LNCAP (cell line): ENCODE data around the gene AKR1A1.

Experiments
- TF ChIP-seq, protein P1 (sequence below): fragments of 450-650 bp; IDR thresholded peaks from 2 replicates; pipeline ENCODE4 v1.5.1; 2017; ENCODE audit warnings: mild to moderate bottlenecking

The AKR1A1 gene

DNA sequence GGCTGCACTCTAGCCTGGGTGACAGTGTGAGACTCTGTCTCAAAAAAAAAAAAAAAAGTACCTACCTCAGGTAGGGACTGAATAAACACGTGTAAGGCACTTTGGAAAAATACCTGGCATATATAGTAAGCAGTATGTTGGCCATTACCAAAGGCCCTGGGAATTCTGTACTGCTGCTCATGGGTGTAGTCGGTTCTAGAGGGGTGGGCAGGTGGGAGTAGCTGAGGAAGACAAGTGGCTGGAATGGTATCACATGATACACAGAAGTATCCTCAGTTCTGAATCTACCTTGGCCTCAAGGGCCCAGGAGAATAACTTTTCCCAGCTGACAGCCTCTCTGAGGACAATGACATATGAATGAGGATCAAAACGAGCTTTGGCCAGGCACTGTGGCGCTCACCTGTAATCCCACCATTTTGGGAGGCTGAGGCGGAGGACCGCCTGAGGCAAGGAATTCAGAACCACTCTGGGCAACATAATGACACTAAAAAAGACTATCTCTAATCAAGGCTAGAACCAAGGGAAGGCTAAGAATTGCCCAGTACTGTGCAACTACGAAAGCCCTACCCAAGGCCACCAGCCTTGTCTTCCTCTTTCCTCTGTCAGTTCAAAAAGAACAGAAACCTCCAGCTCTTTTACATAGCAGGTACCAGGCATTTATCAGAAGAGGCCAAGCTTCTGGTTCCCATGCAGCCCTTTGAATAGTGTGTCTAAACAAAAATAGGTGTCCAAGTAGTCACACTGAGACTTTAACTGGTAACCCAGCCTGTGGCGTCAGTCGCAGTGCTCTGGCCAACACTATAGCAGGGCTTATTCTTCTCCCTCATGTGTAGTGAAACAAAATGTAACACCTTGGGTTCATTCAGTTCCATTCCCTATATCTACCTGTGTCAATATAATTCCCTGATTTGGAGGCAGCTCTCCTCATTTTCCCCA is 40.3 kb upstream of the AKR1A1 start:
- TF ChIP-seq, protein P1, sequence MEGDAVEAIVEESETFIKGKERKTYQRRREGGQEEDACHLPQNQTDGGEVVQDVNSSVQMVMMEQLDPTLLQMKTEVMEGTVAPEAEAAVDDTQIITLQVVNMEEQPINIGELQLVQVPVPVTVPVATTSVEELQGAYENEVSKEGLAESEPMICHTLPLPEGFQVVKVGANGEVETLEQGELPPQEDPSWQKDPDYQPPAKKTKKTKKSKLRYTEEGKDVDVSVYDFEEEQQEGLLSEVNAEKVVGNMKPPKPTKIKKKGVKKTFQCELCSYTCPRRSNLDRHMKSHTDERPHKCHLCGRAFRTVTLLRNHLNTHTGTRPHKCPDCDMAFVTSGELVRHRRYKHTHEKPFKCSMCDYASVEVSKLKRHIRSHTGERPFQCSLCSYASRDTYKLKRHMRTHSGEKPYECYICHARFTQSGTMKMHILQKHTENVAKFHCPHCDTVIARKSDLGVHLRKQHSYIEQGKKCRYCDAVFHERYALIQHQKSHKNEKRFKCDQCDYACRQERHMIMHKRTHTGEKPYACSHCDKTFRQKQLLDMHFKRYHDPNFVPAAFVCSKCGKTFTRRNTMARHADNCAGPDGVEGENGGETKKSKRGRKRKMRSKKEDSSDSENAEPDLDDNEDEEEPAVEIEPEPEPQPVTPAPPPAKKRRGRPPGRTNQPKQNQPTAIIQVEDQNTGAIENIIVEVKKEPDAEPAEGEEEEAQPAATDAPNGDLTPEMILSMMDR = no peak

DNA sequence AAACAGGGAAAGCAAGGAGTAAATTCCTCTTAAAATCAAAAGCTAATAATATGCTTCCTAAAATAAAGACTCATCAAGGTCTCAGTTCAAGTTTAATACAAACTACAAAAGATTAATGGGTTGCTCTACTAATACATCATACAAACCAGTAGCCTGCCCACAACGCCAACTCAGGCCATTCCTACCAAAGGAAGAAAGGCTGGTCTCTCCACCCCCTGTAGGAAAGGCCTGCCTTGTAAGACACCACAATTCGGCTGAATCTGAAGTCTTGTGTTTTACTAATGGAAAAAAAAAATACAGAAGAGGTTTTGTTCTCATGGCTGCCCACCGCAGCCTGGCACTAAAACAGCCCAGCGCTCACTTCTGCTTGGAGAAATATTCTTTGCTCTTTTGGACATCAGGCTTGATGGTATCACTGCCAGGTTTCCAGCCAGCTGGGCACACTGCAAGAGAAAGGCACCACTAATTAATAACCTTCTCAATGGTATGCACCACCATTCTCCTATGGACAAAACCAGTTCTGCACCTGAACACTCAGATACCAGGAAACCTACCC is 39.6 kb upstream of the AKR1A1 start:
- TF ChIP-seq, protein P1 = no peak

DNA sequence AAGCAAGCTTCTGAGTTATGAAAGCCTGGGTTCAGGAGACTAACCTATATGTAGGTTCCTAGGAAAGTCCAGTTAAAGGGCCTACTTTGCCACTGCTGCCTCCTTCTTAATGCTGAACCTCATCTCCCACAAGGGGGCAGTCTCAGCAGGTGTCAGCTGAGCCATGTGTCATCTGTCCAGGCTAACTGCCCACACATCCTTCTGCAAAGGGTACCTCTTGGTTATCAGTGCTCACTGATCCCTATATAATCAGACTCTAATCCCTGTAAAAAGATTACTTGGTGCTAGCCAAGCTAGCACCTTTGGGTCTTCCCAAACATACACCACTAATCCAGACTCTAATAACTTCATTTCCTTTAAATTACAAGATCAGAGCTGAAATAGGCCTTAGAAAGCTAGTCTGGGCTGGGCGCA is 38.0 kb upstream of the AKR1A1 start:
- TF ChIP-seq, protein P1 = peak; percentile 70

DNA sequence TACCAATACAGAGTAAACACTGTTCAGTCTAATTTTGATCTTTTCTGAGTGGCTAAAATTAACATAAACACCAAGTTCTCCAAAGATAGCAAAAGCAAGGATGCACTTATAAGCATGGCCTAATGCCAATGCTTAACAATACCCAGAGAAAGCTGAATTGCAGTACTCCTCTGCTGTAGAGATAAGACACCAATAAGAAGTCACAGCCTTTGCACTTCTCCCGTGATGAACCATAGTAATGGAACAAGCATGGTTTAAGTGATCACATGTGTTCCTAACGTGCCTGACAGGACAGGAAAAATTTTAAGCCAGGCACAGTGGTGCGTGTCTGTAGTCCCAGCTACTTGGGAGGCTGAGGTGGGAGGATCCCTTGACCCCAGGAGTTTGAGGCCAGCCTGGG is 34.6 kb upstream of the AKR1A1 start:
- TF ChIP-seq, protein P1 = no peak

DNA sequence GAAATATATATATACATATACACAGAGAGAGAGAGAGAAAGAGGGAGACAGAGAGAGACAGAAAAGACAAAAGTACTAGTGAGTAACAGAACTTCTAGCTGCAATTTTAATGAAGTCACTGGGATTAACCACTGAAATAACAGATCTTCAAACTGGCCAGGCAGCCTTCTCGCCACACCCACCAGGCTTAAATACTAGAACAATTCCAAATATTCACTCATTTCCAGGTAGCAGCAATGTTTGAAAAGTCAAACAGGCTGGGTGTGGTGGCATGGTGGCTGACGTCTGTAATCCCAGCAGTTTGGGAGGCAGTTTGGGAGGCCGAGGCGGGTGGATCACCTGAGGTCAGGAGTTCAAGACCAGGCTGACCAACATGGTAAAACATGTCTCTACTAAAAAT is 34.2 kb upstream of the AKR1A1 start:
- TF ChIP-seq, protein P1 = no peak

DNA sequence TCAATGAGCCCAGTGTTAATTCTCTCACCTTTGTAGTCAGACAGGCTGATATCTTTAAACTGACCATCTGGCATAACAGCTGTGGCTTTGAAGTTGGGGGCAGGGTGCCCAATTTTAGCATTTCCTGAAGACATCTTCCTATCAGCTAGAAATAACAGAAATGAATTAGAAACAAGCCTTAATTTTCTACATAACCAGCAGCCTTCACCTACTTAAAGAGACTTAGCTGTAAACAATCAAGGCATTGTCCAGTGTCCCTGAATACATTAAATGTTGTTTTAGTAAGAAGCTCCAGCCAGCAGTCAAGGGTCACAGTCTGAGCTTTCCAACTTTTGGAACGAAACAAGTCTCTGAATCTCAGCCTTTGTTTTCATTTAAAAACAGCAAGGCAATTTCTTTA is 31.7 kb upstream of the AKR1A1 start:
- TF ChIP-seq, protein P1 = no peak

DNA sequence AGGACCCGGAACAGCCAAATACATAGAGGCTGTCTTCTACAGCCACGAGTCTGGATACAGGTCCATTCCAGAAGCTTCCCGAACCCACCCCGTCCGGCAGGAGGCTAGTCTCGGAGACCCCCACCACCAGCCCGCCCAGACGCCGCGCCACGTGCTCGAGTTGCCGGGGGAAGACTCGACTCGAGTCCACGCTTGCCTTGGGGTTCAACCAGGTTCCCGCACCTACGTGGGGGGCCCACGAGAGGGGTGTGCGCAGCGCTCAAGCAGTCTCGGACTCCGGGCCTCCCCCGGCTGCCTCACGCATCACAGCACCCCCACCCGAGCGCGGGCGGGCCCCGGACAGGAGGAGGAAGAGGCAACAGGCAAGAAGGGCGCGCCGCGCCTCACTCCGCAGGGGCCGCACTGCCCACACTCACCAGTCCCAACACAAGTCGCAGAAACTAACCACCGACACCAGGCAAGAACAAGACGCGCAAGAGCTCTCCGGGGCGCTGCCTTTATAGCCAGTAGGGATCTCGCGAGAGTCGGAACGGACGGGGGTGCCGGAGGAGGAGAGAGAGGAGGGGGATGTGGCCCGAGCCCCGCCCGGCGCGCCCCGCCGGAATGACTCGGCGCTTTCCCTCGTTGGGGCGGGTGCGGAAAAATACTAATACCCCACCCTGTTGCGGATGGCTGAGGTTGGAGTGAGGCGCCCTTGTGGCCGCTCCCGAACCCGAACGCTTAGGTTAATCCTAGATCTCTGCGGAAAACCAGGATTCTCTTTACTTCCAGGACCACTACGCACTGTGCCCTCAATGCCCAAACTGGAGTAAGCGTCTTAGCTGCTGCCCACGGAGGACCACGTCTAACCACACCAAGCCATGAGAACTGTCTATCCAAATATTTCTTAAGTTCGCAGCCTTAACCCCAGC is 29.0 kb upstream of the AKR1A1 start, which contains the start of gene PRDX1:
PRDX1 (minus strand) TSS at position 472 of the 911 bp plus-strand sequence. CDS start 2,841 bp downstream, outside the sequence.
- TF ChIP-seq, protein P1 = no peak
